WTC11 (cell line): ENCODE measurements around the gene PRR15. TPM values are rescaled to one million over a fixed set of nuclear protein-coding genes. Genes with fewer than 3 reads are reported as not detected.

ENCODE experiments used
- ATAC-seq: fragments of 200-7000 bp; cut with Tn5 transposase; 2 replicates; pipeline ENCODE4 v1.10.0; 2021; ENCODE audit warnings: mild to moderate bottlenecking, moderate library complexity
- CTCF ChIA-PET: fragments of 300-600 bp; sonication (Branson Sonifier 250); formaldehyde crosslinking; loops from one replicate; lab custom pipeline; 2021; ENCODE audit warnings: antibody characterized with exemption; lab: Charles Lee
- POLR2A ChIA-PET: fragments of 350-600 bp; sonication (Branson Sonifier 250); formaldehyde crosslinking; loops from one replicate; lab custom pipeline; 2021; ENCODE audit warnings: antibody characterized with exemption; lab: Charles Lee
- DNase-seq: peaks from one replicate; pipeline ENCODE4 v3.0.0; 2021; ENCODE audit warnings: low spot score
- H3K27ac Mint-ChIP-seq: 2 replicates; pipeline ENCODE4 v1.8.0; 2021; ENCODE audit warnings: mixed read lengths
- H3K27me3 Mint-ChIP-seq: 2 replicates; pipeline ENCODE4 v1.8.0; 2021; ENCODE audit warnings: low read depth, mild to moderate bottlenecking, moderate library complexity, mixed read lengths
- H3K36me3 Mint-ChIP-seq: 2 replicates; pipeline ENCODE4 v1.8.0; 2021; ENCODE audit warnings: mixed read lengths
- H3K4me1 Mint-ChIP-seq: 2 replicates; pipeline ENCODE4 v1.8.0; 2022; ENCODE audit warnings: mixed read lengths
- H3K4me3 Mint-ChIP-seq: 2 replicates; pipeline ENCODE4 v1.8.0; 2021; ENCODE audit warnings: mild to moderate bottlenecking, moderate library complexity, mixed read lengths
- H3K9me3 Mint-ChIP-seq: 2 replicates; pipeline ENCODE4 v1.8.0; 2021; ENCODE audit warnings: mixed read lengths
- CBFB ChIP-seq: sonication (generic); formaldehyde crosslinking; IDR thresholded peaks from 2 replicates; pipeline ENCODE4 v1.8.1; 2022; ENCODE audit warnings: mild to moderate bottlenecking, low read depth, missing genetic modification reagents
- CREB1 ChIP-seq: sonication (generic); formaldehyde crosslinking; IDR thresholded peaks from 2 replicates; pipeline ENCODE4 v1.8.0; 2023; ENCODE audit warnings: mild to moderate bottlenecking, missing genetic modification reagents
- EMX1 ChIP-seq: fragments of 250-450 bp; sonication (Bioruptor Pico); IDR thresholded peaks from 2 replicates; pipeline ENCODE4 v1.8.0; 2021; ENCODE audit warnings: mild to moderate bottlenecking
- FOXK1 ChIP-seq: sonication (generic); formaldehyde crosslinking; IDR thresholded peaks from 2 replicates; pipeline ENCODE4 v1.8.0; 2022; ENCODE audit warnings: mild to moderate bottlenecking, moderate library complexity, missing genetic modification reagents
- GTF2I ChIP-seq: fragments of 250-450 bp; sonication (Bioruptor Pico); conservative IDR thresholded peaks from 2 replicates; pipeline ENCODE4 v1.4.0; 2021; ENCODE audit warnings: mild to moderate bottlenecking
- JUN ChIP-seq: sonication (generic); formaldehyde crosslinking; IDR thresholded peaks from 2 replicates; pipeline ENCODE4 v1.8.0; 2023; ENCODE audit warnings: mild to moderate bottlenecking, missing genetic modification reagents
- NFATC4 ChIP-seq: fragments of 250-450 bp; sonication (Bioruptor Pico); IDR thresholded peaks from 2 replicates; pipeline ENCODE4 v1.9.0; 2021; ENCODE audit warnings: mild to moderate bottlenecking
- NFE2L1 ChIP-seq: sonication (generic); formaldehyde crosslinking; IDR thresholded peaks from 2 replicates; pipeline ENCODE4 v1.8.1; 2023; ENCODE audit warnings: missing genetic modification reagents
- OVOL2 ChIP-seq: fragments of 250-450 bp; sonication (Bioruptor Pico); IDR thresholded peaks from 2 replicates; pipeline ENCODE4 v1.9.0; 2021; ENCODE audit warnings: mild to moderate bottlenecking, borderline replicate concordance
- RORB ChIP-seq: fragments of 250-450 bp; sonication (Bioruptor Pico); IDR thresholded peaks from 2 replicates; pipeline ENCODE4 v1.9.0; 2021; ENCODE audit warnings: mild to moderate bottlenecking
- TEAD1 ChIP-seq: sonication (generic); formaldehyde crosslinking; IDR thresholded peaks from 2 replicates; pipeline ENCODE4 v1.8.0; 2022; ENCODE audit warnings: mild to moderate bottlenecking, missing genetic modification reagents
- TEAD4 ChIP-seq: sonication (generic); formaldehyde crosslinking; IDR thresholded peaks from 2 replicates; pipeline ENCODE4 v1.8.0; 2022; ENCODE audit warnings: mild to moderate bottlenecking, missing genetic modification reagents
- TP53 ChIP-seq: sonication (generic); formaldehyde crosslinking; IDR thresholded peaks from 2 replicates; pipeline ENCODE4 v1.8.1; 2023; ENCODE audit warnings: mild to moderate bottlenecking, missing genetic modification reagents
- ZNF138 ChIP-seq: sonication (generic); formaldehyde crosslinking; conservative IDR thresholded peaks from 2 replicates; pipeline ENCODE4 v1.8.1; 2022; ENCODE audit warnings: mild to moderate bottlenecking, moderate library complexity, missing genetic modification reagents
- ZNF317 ChIP-seq: sonication (generic); formaldehyde crosslinking; IDR thresholded peaks from 2 replicates; pipeline ENCODE4 v1.8.1; 2023; ENCODE audit warnings: low read depth, mild to moderate bottlenecking, moderate library complexity, missing genetic modification reagents, borderline replicate concordance
- ZNF396 ChIP-seq: fragments of 250-450 bp; sonication (Bioruptor Pico); IDR thresholded peaks from 2 replicates; pipeline ENCODE4 v1.8.0; 2021; ENCODE audit warnings: mild to moderate bottlenecking, moderate library complexity, borderline replicate concordance
- ZNF416 ChIP-seq: fragments of 250-450 bp; sonication (Bioruptor Pico); IDR thresholded peaks from 2 replicates; pipeline ENCODE4 v1.9.0; 2021; ENCODE audit warnings: mild to moderate bottlenecking, inconsistent platforms
- total RNA-seq: library from RNA; stranded (reverse); gene quantifications from 3 replicates; pipeline ENCODE4 v1.2.3, GENCODE V29; 2021
- TF ChIP-seq, protein P1 (sequence below): sonication (generic); formaldehyde crosslinking; IDR thresholded peaks from 2 replicates; pipeline ENCODE4 v1.8.0; 2023; ENCODE audit warnings: missing genetic modification reagents, mild to moderate bottlenecking, borderline replicate concordance
- TF ChIP-seq, protein P2 (sequence below): fragments of 200-600 bp; IDR thresholded peaks from 2 replicates; pipeline ENCODE4 v1.8.0; 2022; ENCODE audit warnings: antibody characterized with exemption
- TF ChIP-seq, protein P3 (sequence below): sonication (generic); formaldehyde crosslinking; IDR thresholded peaks from 2 replicates; pipeline ENCODE4 v1.8.0; 2022; ENCODE audit warnings: mild to moderate bottlenecking, missing genetic modification reagents
- TF ChIP-seq, protein P4 (sequence below): sonication (generic); formaldehyde crosslinking; IDR thresholded peaks from 2 replicates; pipeline ENCODE4 v1.8.0; 2022; ENCODE audit warnings: mild to moderate bottlenecking, missing genetic modification reagents
- TF ChIP-seq, protein P5 (sequence below): sonication (generic); formaldehyde crosslinking; IDR thresholded peaks from 2 replicates; pipeline ENCODE4 v1.8.1; 2023; ENCODE audit warnings: mild to moderate bottlenecking, moderate library complexity, missing genetic modification reagents
- TF ChIP-seq, protein P6 (sequence below): sonication (generic); formaldehyde crosslinking; IDR thresholded peaks from 2 replicates; pipeline ENCODE4 v1.8.1; 2023; ENCODE audit warnings: mild to moderate bottlenecking, missing genetic modification reagents

Gene PRR15
- total RNA-seq, 1 experiment from 2014 or later: 21.2 TPM

DNA sequence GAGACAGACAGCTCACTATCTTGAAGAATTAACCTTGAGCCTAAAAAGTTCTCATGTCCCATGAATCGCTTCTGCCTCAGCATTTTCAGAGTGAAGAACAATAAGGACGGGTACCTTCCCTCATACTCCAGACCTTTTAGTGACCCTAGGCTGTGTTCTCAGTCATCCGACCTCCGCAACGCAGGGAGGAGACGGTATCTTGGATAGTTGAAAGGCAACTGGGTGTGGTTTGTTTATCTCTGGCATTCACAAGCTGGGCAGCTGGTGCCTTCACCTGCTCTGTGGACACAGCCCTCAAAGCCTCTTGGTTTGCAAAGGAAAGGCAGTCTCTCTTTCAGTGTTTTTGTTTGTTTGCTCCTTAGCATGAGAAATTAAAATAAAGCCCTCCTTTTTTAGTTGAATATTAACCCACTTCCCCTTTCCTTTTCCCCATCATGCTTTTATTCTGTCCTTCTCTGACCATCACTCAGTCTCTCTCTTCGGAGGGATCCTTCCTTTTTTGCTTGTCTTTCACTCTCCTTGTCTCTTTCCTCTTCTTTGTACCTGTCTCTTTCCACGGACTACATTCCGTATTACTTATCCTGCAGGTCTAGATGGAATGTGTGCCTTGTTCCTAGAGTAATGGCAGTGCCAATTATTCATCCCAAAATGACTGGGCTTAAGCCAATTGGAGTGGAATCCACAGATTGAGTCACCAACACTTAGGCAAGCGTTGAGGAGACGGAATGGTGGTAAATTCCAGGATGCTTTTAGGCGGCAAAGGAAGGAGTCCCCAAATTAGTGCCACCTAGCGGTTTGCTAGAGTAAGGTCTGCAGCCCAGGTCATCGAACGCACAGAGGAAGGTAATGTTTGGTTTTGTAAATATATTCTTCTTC is 45.8 kb downstream of the PRR15 start:
- DNase-seq (peak; percentile 49), ATAC-seq (peak; percentile 65)
- Mint-ChIP-seq H3K27me3 (peaks cover 7% of the 10 kb centered on the region), H3K4me1 (peaks cover 53% of the 10 kb centered on the region), H3K4me3 (no peak overlapping the region), H3K27ac (no peak overlapping the region), H3K9me3 (peaks cover 8% of the 10 kb centered on the region), H3K36me3 (peaks cover 2% of the 10 kb centered on the region)
- ChIA-PET CTCF (interaction anchor here (0.6 to 1.6 kb wide), 6 partner anchors 11 to 653 kb away, joined by 3 to 7 read pairs (median 4); no protein-coding TSS in a partner anchor), POLR2A (no interaction called here)
- no peak for TF ChIP-seq EMX1 (CRISPR knock-in tag)
- 0 out of 2 replicates have a peak, but pooled peaks have one; percentile 24 for TF ChIP-seq TEAD4 (CRISPR knock-in tag)
- no peak for TF ChIP-seq ZNF416 (CRISPR knock-in tag)
- TF ChIP-seq ZNF396 (CRISPR knock-in tag): 0 out of 2 replicates have a peak, but pooled peaks have one; percentile 52
- TF ChIP-seq OVOL2: no peak
- peak; percentile 32; the same call in 1 of the 2 replicates for TF ChIP-seq NFE2L1 (CRISPR knock-in tag)
- TF ChIP-seq, protein P1, sequence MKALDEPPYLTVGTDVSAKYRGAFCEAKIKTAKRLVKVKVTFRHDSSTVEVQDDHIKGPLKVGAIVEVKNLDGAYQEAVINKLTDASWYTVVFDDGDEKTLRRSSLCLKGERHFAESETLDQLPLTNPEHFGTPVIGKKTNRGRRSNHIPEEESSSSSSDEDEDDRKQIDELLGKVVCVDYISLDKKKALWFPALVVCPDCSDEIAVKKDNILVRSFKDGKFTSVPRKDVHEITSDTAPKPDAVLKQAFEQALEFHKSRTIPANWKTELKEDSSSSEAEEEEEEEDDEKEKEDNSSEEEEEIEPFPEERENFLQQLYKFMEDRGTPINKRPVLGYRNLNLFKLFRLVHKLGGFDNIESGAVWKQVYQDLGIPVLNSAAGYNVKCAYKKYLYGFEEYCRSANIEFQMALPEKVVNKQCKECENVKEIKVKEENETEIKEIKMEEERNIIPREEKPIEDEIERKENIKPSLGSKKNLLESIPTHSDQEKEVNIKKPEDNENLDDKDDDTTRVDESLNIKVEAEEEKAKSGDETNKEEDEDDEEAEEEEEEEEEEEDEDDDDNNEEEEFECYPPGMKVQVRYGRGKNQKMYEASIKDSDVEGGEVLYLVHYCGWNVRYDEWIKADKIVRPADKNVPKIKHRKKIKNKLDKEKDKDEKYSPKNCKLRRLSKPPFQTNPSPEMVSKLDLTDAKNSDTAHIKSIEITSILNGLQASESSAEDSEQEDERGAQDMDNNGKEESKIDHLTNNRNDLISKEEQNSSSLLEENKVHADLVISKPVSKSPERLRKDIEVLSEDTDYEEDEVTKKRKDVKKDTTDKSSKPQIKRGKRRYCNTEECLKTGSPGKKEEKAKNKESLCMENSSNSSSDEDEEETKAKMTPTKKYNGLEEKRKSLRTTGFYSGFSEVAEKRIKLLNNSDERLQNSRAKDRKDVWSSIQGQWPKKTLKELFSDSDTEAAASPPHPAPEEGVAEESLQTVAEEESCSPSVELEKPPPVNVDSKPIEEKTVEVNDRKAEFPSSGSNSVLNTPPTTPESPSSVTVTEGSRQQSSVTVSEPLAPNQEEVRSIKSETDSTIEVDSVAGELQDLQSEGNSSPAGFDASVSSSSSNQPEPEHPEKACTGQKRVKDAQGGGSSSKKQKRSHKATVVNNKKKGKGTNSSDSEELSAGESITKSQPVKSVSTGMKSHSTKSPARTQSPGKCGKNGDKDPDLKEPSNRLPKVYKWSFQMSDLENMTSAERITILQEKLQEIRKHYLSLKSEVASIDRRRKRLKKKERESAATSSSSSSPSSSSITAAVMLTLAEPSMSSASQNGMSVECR (CRISPR knock-in tag): 0 out of 2 replicates have a peak, but pooled peaks have one; percentile 25
- TF ChIP-seq RORB (CRISPR knock-in tag): no peak
- TF ChIP-seq, protein P2, sequence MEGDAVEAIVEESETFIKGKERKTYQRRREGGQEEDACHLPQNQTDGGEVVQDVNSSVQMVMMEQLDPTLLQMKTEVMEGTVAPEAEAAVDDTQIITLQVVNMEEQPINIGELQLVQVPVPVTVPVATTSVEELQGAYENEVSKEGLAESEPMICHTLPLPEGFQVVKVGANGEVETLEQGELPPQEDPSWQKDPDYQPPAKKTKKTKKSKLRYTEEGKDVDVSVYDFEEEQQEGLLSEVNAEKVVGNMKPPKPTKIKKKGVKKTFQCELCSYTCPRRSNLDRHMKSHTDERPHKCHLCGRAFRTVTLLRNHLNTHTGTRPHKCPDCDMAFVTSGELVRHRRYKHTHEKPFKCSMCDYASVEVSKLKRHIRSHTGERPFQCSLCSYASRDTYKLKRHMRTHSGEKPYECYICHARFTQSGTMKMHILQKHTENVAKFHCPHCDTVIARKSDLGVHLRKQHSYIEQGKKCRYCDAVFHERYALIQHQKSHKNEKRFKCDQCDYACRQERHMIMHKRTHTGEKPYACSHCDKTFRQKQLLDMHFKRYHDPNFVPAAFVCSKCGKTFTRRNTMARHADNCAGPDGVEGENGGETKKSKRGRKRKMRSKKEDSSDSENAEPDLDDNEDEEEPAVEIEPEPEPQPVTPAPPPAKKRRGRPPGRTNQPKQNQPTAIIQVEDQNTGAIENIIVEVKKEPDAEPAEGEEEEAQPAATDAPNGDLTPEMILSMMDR: peak; percentile 82
- TF ChIP-seq, protein P3, sequence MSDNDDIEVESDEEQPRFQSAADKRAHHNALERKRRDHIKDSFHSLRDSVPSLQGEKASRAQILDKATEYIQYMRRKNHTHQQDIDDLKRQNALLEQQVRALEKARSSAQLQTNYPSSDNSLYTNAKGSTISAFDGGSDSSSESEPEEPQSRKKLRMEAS (CRISPR knock-in tag): peak; percentile 78
- TF ChIP-seq, protein P4, sequence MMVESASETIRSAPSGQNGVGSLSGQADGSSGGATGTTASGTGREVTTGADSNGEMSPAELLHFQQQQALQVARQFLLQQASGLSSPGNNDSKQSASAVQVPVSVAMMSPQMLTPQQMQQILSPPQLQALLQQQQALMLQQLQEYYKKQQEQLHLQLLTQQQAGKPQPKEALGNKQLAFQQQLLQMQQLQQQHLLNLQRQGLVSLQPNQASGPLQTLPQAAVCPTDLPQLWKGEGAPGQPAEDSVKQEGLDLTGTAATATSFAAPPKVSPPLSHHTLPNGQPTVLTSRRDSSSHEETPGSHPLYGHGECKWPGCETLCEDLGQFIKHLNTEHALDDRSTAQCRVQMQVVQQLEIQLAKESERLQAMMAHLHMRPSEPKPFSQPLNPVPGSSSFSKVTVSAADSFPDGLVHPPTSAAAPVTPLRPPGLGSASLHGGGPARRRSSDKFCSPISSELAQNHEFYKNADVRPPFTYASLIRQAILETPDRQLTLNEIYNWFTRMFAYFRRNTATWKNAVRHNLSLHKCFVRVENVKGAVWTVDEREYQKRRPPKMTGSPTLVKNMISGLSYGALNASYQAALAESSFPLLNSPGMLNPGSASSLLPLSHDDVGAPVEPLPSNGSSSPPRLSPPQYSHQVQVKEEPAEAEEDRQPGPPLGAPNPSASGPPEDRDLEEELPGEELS (CRISPR knock-in tag): no peak
- no peak for TF ChIP-seq ZNF317
- TF ChIP-seq GTF2I: no peak
- 0 out of 2 replicates have a peak, but pooled peaks have one; percentile 27 for TF ChIP-seq FOXK1 (CRISPR knock-in tag)

DNA sequence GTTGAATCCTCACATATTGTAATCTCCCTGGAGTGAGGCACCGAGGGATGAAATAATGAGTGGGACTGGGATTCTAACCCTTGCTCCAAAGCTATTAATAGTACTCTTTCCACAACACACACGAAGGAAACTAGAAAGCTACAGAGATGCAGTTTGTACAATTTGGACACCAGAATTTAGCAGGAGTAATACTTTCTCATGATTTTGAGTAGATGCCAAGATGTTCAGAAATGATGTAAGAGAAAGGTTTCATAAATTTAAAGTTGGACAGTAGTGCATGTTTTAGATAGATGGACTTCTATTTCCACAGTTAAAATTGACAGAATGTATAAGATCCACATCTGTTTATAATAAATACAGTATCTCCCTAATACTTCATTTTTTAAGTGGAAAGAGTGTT is 46.5 kb downstream of the PRR15 start:
- Mint-ChIP-seq H3K4me1 (peaks cover 55% of the 10 kb centered on the region), H3K36me3 (0 out of 2 replicates have a peak, but pooled peaks cover 4% of the 10 kb centered on the region), H3K27me3 (peaks cover 7% of the 10 kb centered on the region), H3K9me3 (peaks cover 6% of the 10 kb centered on the region), H3K4me3 (no peak overlapping the region), H3K27ac (no peak overlapping the region)
- DNase-seq: no peak
- ChIA-PET POLR2A (no interaction called here), CTCF (interaction anchor here (0.6 to 1.6 kb wide), 6 partner anchors 10 to 652 kb away, joined by 3 to 7 read pairs (median 4); partner anchors contain the start of gene TRIL)
- ATAC-seq: no peak
- TF ChIP-seq TEAD1 (CRISPR knock-in tag): no peak
- TF ChIP-seq CREB1 (CRISPR knock-in tag): no peak
- TF ChIP-seq NFATC4 (CRISPR knock-in tag): no peak
- no peak for TF ChIP-seq ZNF138 (CRISPR knock-in tag)
- TF ChIP-seq, protein P5, sequence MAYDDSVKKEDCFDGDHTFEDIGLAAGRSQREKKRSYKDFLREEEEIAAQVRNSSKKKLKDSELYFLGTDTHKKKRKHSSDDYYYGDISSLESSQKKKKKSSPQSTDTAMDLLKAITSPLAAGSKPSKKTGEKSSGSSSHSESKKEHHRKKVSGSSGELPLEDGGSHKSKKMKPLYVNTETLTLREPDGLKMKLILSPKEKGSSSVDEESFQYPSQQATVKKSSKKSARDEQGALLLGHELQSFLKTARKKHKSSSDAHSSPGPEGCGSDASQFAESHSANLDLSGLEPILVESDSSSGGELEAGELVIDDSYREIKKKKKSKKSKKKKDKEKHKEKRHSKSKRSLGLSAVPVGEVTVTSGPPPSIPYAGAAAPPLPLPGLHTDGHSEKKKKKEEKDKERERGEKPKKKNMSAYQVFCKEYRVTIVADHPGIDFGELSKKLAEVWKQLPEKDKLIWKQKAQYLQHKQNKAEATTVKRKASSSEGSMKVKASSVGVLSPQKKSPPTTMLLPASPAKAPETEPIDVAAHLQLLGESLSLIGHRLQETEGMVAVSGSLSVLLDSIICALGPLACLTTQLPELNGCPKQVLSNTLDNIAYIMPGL (CRISPR knock-in tag): no peak
- TF ChIP-seq, protein P6, sequence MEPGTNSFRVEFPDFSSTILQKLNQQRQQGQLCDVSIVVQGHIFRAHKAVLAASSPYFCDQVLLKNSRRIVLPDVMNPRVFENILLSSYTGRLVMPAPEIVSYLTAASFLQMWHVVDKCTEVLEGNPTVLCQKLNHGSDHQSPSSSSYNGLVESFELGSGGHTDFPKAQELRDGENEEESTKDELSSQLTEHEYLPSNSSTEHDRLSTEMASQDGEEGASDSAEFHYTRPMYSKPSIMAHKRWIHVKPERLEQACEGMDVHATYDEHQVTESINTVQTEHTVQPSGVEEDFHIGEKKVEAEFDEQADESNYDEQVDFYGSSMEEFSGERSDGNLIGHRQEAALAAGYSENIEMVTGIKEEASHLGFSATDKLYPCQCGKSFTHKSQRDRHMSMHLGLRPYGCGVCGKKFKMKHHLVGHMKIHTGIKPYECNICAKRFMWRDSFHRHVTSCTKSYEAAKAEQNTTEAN (CRISPR knock-in tag): no peak
- no peak for TF ChIP-seq JUN (CRISPR knock-in tag)
- TF ChIP-seq CBFB (CRISPR knock-in tag): no peak
- no peak for TF ChIP-seq TP53 (CRISPR knock-in tag)
